ENCODE measurements around the gene LRCH1. TPM values are rescaled to one million over a fixed set of nuclear protein-coding genes. Genes with fewer than 3 reads are reported as not detected.

Gene LRCH1
- total RNA-seq, 1 experiment from 2014 or later: 27.0 TPM

- Histone ChIP-seq H3K27me3 (replicated peaks; ENCODE audit: control insufficient read depth, insufficient read depth, low read length) (no peaks in the 10 kb centered on the region), H3K9me3 (no peaks in the 10 kb centered on the region), H3K36me3 (ENCODE audit: control insufficient read depth, insufficient read depth, low read length) (no peaks in the 10 kb centered on the region; the same call in 1 of the 2 replicates), H3K4me1 (peaks cover 92% of the 10 kb centered on the region), H3K4me3 (ENCODE audit: low read depth, low read length) (no peak overlapping the region)
- intact Hi-C loops (cut with micrococcal nuclease; ENCODE audit: unreplicated experiment): no loop called here
- BruUV-seq (replicated peaks): no TSS peak
- Mint-ChIP-seq H3K4me3 (ENCODE audit: unreplicated experiment) (no peak overlapping the region), H3K27ac (ENCODE audit: unreplicated experiment) (peak overlapping the region; percentile 88), H3K36me3 (ENCODE audit: insufficient read depth, unreplicated experiment) (peaks cover 28% of the 10 kb centered on the region), H3K4me1 (ENCODE audit: low read depth, unreplicated experiment) (peaks cover 77% of the 10 kb centered on the region), H3K9me3 (ENCODE audit: unreplicated experiment) (no peaks in the 10 kb centered on the region), H3K27me3 (ENCODE audit: insufficient read depth, unreplicated experiment) (no peaks in the 10 kb centered on the region)
- POLR2A ChIA-PET: no interaction called here
- CTCF ChIA-PET: no interaction called here
- no peak for DNase-seq
- no peak for TF ChIP-seq CTCF (IDR thresholded peaks at IDR 0.05; ENCODE audit: insufficient read depth in 1 of 2, low read depth in 1 of 2, low read length in 1 of 2, severe bottlenecking in 1 of 2, unreplicated experiment in 1 of 2)
Observed at GRCh38 chr13:46605825-46606554, 53.0 kb downstream of the LRCH1 start.

DNA sequence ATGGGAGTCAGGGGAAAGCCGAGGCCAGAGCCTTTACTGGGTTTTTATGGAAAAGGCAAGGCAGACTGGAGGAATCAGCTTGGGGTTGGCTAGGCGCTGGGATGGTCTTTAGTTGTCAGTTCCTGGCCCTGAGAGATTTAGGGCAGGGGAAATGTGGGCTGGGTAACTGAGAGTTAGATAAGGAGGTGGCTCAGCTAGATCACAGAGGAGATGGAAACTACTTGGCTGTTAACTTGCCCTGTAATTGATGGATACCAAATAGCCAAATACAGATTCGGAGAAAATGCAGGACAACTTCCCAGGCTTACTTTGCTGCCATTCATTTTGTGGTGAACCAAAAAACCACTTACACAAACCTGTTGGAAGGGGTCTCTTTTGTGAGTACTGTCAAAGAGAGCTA lies 54.0 kb downstream of the LRCH1 start:
- Histone ChIP-seq H3K4me3 (ENCODE audit: low read depth, low read length) (no peak overlapping the region), H3K27me3 (replicated peaks; ENCODE audit: control insufficient read depth, insufficient read depth, low read length) (no peaks in the 10 kb centered on the region), H3K9me3 (no peaks in the 10 kb centered on the region), H3K4me1 (peaks cover 82% of the 10 kb centered on the region), H3K36me3 (ENCODE audit: control insufficient read depth, insufficient read depth, low read length) (peaks cover 1% of the 10 kb centered on the region; the same call in 1 of the 2 replicates)
- Mint-ChIP-seq H3K9me3 (ENCODE audit: unreplicated experiment) (no peaks in the 10 kb centered on the region), H3K4me1 (ENCODE audit: low read depth, unreplicated experiment) (peaks cover 69% of the 10 kb centered on the region), H3K27me3 (ENCODE audit: insufficient read depth, unreplicated experiment) (no peaks in the 10 kb centered on the region), H3K36me3 (ENCODE audit: insufficient read depth, unreplicated experiment) (peaks cover 28% of the 10 kb centered on the region), H3K4me3 (ENCODE audit: unreplicated experiment) (peak overlapping the region; percentile 56), H3K27ac (ENCODE audit: unreplicated experiment) (peak overlapping the region; percentile 88)
- CTCF ChIA-PET: no interaction called here
- intact Hi-C loops (cut with micrococcal nuclease; ENCODE audit: unreplicated experiment): loop anchor here (1.0 kb wide), 3 partner anchors 52 to 59 kb away; no protein-coding TSS in a partner anchor
- no peak for DNase-seq
- POLR2A ChIA-PET: interaction anchor here (0.6 kb wide), 1 partner anchor 1432 kb away, joined by 3 read pairs; no protein-coding TSS in a partner anchor
- BruUV-seq (replicated peaks): no TSS peak
- no peak for TF ChIP-seq CTCF (IDR thresholded peaks at IDR 0.05; ENCODE audit: insufficient read depth in 1 of 2, low read depth in 1 of 2, low read length in 1 of 2, severe bottlenecking in 1 of 2, unreplicated experiment in 1 of 2)

DNA sequence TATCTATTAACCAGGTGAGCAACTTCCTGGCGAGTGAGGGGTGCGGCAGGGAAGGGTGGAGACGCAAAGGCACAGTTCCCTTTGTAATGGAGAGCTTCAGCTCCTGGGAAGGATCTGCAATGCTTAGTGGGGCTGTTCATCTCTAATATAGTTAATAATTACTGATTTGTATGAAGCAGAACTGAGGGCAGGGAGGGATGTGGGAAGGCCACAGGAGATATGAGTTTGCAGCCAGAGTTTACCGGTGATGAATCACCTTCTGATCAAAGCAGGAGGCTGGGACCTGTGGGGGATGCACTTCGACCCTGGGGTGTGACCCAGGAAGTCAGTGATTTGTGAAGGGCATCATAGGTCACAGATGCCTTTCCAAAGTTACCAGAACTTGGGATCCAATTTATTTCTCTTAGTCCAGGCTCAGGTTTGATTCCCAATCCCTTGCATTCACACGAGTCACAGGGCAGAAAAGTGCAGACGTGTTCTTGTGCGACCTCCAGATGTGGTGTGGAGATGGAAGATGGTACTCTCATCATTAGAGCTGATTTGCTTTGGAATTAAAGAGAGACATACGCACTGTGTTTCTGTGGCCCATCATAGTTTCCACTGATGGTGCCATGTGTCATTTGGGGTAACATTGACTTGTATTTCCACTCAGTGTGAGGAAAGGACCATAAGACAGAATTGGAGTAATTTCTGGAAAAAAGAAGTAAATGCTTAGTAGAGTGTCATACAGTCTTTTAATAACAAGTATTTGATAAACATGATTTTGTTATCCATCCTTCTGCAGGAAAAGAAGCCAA lies 55.0 kb downstream of the LRCH1 start:
- Mint-ChIP-seq H3K9me3 (ENCODE audit: unreplicated experiment) (no peaks in the 10 kb centered on the region), H3K4me1 (ENCODE audit: low read depth, unreplicated experiment) (peaks cover 63% of the 10 kb centered on the region), H3K27me3 (ENCODE audit: insufficient read depth, unreplicated experiment) (no peaks in the 10 kb centered on the region), H3K27ac (ENCODE audit: unreplicated experiment) (peak overlapping the region; percentile 88), H3K4me3 (ENCODE audit: unreplicated experiment) (peak overlapping the region; percentile 56), H3K36me3 (ENCODE audit: insufficient read depth, unreplicated experiment) (peaks cover 27% of the 10 kb centered on the region)
- H3K4me1 ChIP-seq: peaks cover 73% of the 10 kb centered on the region
- peak; percentile 76 to 87 for DNase-seq
- intact Hi-C loops (cut with micrococcal nuclease; ENCODE audit: unreplicated experiment): loop anchor here (1.0 kb wide), 4 partner anchors 9 to 58 kb away; no protein-coding TSS in a partner anchor
- POLR2A ChIA-PET: interaction anchor here (0.6 kb wide), 1 partner anchor 1431 kb away, joined by 3 read pairs; no protein-coding TSS in a partner anchor
- H3K9me3 ChIP-seq: no peaks in the 10 kb centered on the region
- no peaks in the 10 kb centered on the region for H3K27me3 ChIP-seq (replicated peaks; ENCODE audit: control insufficient read depth, insufficient read depth, low read length)
- no peak for TF ChIP-seq CTCF (IDR thresholded peaks at IDR 0.05; ENCODE audit: insufficient read depth in 1 of 2, low read depth in 1 of 2, low read length in 1 of 2, severe bottlenecking in 1 of 2, unreplicated experiment in 1 of 2)
- peaks cover 1% of the 10 kb centered on the region; the same call in 1 of the 2 replicates for H3K36me3 ChIP-seq (ENCODE audit: control insufficient read depth, insufficient read depth, low read length)
- BruUV-seq (replicated peaks): no TSS peak
- H3K4me3 ChIP-seq (ENCODE audit: low read depth, low read length): no peak overlapping the region
- CTCF ChIA-PET: interaction anchor here (0.8 kb wide), 1 partner anchor 113 kb away, joined by 4 read pairs; no protein-coding TSS in a partner anchor

All from Caco-2 (cell line).